ENCODE measurements around the gene RAB7B. TPM values are rescaled to one million over a fixed set of nuclear protein-coding genes. Genes with fewer than 3 reads are reported as not detected.

RAB7B gene
- total RNA-seq, 1 donor from 2014 or later: 5.1 TPM

GRCh38 chr1:206025283-206025820 lies 22.2 kb upstream of the RAB7B start:
- intact Hi-C loops (cut with DNase I): no loop called here
- no peak for DNase-seq (ENCODE audit: low spot score)
- no peak for ATAC-seq

DNA sequence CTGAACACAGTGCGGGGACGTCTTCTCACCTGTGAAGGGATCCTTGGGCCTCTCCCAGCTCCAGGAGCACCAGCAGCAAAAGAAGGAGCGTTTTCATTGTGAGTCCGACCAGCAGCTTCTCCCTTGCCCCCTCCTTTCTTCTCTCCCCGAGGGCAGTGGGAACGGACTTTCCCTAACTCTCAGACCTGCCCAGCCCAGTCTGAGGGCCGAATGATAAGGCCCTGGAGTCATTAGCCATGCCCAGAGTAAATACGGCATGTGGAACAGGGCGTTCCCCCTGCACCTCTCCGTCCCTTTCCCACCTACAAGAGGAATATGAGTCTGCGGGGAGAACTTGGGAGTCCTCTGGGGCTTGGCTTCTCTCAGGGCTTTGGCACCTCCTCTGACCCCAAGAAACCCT lies 20.5 kb upstream of the RAB7B start, which contains the start of gene CTSE:
Gene CTSE (minus strand): TSS at position 201 of the 400 bp plus-strand sequence. CDS start 104 bp downstream, at position 97.
- DNase-seq (ENCODE audit: low spot score): no peak
- intact Hi-C loops (cut with DNase I): loop anchor here (5.0 kb wide), 1 partner anchor 1324 kb away; no protein-coding TSS in a partner anchor
- no peak for ATAC-seq

DNA sequence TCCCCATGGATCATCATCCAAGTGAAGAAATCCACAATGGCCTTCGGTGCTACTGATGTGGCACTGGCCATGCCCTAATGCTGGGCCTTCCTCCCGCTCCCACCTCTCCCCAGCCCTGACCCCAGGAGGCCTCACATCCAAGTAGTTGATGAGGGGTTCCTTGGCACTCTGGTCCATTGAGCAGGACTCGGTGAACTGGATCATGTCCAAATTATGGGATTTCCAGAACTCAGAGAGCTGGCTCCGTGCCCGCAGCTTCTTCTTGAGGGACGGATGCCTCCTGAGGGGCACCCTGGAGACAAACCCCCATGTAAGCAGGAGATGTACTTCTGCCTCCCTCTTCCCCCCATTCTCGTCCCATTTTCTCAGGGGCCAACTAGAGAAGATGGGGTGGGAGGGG lies 19.6 kb upstream of the RAB7B start:
- ATAC-seq (no peak), DNase-seq (ENCODE audit: low spot score) (no peak)
- intact Hi-C loops (cut with DNase I): loop anchor here (5.0 kb wide), 1 partner anchor 1325 kb away; no protein-coding TSS in a partner anchor

- DNase-seq (ENCODE audit: low spot score): no peak
Observed at GRCh38 chr1:206021626-206022365, 18.6 kb upstream of the RAB7B start.

GRCh38 chr1:206021008-206021625 lies 17.9 kb upstream of the RAB7B start:
- intact Hi-C loops (cut with DNase I): loop anchor here (5.0 kb wide), 1 partner anchor 1326 kb away; no protein-coding TSS in a partner anchor
- ATAC-seq: no peak
- no peak for DNase-seq (ENCODE audit: low spot score)

More at GRCh38 chr1:206021626-206022365, 18.6 kb upstream of the RAB7B start:
- no peak for ATAC-seq
- intact Hi-C loops (cut with DNase I): loop anchor here (5.0 kb wide), 1 partner anchor 1326 kb away; no protein-coding TSS in a partner anchor

DNA sequence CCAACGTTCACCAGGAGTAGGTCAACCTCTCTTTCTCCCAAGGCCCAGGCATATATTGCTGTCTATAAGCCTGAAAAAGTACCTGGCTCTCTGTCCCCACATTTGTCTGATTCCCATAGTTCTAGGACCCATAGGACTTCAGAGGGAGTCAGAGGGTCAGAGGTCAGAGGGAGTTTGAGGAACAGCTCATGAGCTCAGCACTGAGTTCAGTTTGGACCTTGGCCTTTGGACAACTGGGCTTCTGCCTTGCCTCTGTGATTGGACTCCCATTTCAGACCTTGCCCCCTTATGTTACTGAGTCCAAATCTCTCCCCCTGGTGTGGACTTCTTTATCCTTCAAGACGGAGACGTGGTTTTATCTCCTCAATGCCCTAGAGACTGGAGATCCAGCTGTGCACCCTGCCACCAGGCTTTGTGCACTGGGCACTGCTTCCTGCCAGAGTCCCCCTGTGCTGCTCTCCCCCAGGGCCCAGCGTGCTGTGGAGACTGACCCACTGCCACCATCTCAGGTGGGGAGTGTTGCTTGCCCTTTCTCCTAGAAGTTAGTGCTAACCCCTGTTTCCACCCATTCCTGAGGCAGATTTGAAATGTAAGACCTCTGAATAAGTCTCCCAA lies 17.3 kb upstream of the RAB7B start:
- intact Hi-C loops (cut with DNase I): loop anchor here (5.0 kb wide), 1 partner anchor 1327 kb away; no protein-coding TSS in a partner anchor
- DNase-seq (ENCODE audit: low spot score) (no peak), ATAC-seq (no peak)

DNA sequence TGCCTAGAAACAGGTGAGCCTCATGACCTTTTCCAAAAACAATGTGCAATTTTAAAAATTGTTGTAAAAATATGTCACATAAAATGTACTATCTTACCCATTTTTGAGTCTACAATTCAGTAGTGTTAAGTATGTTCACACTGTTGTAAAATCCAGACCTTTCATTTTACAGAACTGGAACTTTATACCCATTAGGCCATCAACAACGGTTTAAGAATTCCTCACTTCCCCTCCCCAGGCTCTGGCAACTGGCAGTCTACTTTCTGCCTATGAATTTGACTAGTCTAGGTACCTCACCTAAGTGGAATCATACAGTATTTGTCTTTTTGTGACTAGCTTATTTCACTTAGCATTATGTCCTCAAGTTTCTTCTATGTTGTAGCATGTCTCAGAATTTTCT lies 11.9 kb upstream of the RAB7B start:
- no peak for ATAC-seq
- no peak for DNase-seq (ENCODE audit: low spot score)
- intact Hi-C loops (cut with DNase I): no loop called here

GRCh38 chr1:206014601-206015000 lies 11.4 kb upstream of the RAB7B start:
- no peak for DNase-seq (ENCODE audit: low spot score)
- intact Hi-C loops (cut with DNase I): no loop called here
- ATAC-seq: no peak

GRCh38 chr1:206013026-206013795 lies 10.0 kb upstream of the RAB7B start:
- intact Hi-C loops (cut with DNase I): no loop called here
- ATAC-seq: no peak

GRCh38 chr1:206012086-206012859 lies 9.1 kb upstream of the RAB7B start:
- peak; percentile 93 for ATAC-seq
- intact Hi-C loops (cut with DNase I): no loop called here
- DNase-seq (ENCODE audit: low spot score): peak; percentile 81

More at GRCh38 chr1:206013026-206013795, 10.0 kb upstream of the RAB7B start:
- DNase-seq (ENCODE audit: low spot score): no peak

GRCh38 chr1:206011057-206011456 lies 7.9 kb upstream of the RAB7B start:
- ATAC-seq: no peak
- intact Hi-C loops (cut with DNase I): no loop called here
- DNase-seq (ENCODE audit: low spot score): no peak

DNA sequence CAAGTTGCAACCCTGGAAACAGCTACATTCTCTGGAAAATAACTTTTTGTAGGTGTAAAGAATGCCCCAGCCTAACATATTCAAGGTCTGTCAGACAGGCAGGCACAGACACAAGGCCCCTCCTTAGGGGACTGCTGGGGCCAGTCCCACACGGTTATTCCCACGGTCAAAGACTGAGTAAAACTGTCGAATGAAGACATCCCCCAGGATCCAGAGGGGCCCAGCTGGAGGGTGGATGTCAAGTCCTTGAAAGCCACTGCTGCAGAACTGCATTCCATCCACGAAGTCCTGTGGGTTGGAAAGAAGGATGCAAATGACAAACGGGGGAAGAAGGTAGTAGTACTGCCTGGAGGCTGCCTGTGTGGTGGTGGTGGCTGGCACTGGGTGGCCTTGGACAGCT lies 6.9 kb upstream of the RAB7B start:
- DNase-seq (ENCODE audit: low spot score) (no peak), ATAC-seq (no peak)
- intact Hi-C loops (cut with DNase I): no loop called here

GRCh38 chr1:206006946-206007345 lies 3.8 kb upstream of the RAB7B start:
- ATAC-seq (no peak), DNase-seq (ENCODE audit: low spot score) (no peak)
- intact Hi-C loops (cut with DNase I): no loop called here

GRCh38 chr1:206005778-206006180 lies 2.6 kb upstream of the RAB7B start:
- intact Hi-C loops (cut with DNase I): no loop called here
- peak; percentile 29 for ATAC-seq
- no peak for DNase-seq (ENCODE audit: low spot score)

DNA sequence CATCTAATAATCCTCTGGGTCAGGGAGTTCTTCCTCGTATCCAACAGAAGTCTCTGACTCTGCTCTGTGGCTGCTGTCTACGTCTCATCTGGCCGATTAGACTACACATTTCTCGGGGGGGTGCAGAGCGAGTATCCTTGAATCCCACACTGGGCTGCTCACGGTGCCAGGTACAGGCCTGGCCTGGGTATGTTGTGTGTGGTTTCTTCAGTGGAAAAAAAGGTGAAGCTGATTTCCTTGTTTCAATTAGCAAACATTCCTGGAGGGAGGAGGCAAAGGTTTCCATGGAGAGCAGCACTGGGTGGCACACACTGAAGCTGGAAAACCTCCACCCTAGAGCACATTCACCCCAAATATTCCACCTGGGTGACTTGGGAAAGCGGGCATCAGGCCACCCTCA lies 2.0 kb upstream of the RAB7B start:
- no peak for ATAC-seq
- intact Hi-C loops (cut with DNase I): no loop called here
- DNase-seq (ENCODE audit: low spot score): no peak

GRCh38 chr1:206004826-206005225 lies 1.6 kb upstream of the RAB7B start:
- DNase-seq (ENCODE audit: low spot score) (no peak), ATAC-seq (no peak)
- intact Hi-C loops (cut with DNase I): no loop called here

DNA sequence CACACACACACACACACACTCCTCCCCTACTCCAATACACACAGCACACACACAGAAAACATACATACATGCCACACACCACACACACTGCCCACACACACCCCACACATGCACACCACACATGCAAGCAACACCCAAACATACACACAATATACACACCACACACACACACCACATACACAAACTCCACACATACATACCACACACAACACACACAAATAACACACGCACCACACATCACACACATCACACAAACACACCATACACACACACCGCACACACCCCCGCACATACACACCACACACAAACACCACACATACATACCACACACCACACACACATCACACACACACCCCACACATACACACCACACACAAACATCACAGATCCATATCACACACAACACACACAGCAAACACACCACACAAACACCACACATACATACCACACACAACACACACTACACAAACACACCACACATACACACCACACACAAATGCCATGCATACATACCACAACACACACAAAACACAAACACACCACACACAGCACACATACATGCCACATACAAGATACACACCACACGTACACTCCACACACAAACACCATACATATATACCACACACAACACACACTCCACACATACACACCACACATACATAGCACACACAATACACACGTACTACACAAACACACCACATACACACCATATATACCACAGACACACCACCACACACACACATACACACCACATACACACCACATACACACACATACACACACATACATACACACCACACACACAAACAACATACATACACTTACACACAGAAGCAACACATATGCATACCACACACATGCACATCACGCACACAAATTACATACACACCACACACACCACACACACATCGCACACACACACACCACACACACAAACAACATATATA lies 932 bp upstream of the RAB7B start:
- DNase-seq (ENCODE audit: low spot score): no peak
- intact Hi-C loops (cut with DNase I): no loop called here
- no peak for ATAC-seq

Data from sciatic nerve (tissue), 2 donors.